ENCODE results near the gene PAK1.

Gene PAK1

GRCh38 chr11:77438487-77438886, 35.4 kb downstream of the PAK1 start:
- TF ChIP-seq, protein P1, sequence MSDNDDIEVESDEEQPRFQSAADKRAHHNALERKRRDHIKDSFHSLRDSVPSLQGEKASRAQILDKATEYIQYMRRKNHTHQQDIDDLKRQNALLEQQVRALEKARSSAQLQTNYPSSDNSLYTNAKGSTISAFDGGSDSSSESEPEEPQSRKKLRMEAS (IDR thresholded peaks at IDR 0.05), result no peak
- no peak for TF ChIP-seq TAF1 (IDR thresholded peaks at IDR 0.05; ENCODE audit: low read depth)
- TF ChIP-seq TEAD4 (IDR thresholded peaks at IDR 0.05), result no peak
- no peak for TF ChIP-seq TCF12 (IDR thresholded peaks at IDR 0.05; ENCODE audit: low read depth)
- TF ChIP-seq RAD21 (IDR thresholded peaks at IDR 0.05; ENCODE audit: low read depth), result no peak
- TF ChIP-seq NFIC (IDR thresholded peaks at IDR 0.05), result no peak

DNA sequence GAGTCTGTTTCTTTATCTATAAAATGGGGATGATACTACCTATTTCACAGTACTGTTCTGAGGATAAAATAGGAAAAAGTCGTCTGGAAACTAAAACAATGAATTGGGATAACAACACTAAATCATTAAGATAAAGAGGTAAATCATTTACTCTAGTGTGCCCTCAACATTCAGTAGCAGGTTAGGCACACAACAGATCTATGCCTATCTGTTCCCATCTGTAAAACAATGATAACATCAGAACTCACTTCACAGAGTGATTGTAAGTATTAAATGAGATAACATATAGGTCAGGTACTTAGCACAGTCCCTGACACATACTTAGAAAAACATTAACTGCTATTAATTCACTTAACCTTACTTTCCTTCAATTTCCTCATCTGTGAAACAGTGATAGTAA, 36.9 kb downstream of the PAK1 start:
- TF ChIP-seq, protein P1 (IDR thresholded peaks at IDR 0.05), result no peak
- TF ChIP-seq EP300 (IDR thresholded peaks at IDR 0.05; ENCODE audit: borderline replicate concordance), result no peak
- no peak for TF ChIP-seq TCF12 (IDR thresholded peaks at IDR 0.05; ENCODE audit: low read depth)
- TF ChIP-seq, protein P2, sequence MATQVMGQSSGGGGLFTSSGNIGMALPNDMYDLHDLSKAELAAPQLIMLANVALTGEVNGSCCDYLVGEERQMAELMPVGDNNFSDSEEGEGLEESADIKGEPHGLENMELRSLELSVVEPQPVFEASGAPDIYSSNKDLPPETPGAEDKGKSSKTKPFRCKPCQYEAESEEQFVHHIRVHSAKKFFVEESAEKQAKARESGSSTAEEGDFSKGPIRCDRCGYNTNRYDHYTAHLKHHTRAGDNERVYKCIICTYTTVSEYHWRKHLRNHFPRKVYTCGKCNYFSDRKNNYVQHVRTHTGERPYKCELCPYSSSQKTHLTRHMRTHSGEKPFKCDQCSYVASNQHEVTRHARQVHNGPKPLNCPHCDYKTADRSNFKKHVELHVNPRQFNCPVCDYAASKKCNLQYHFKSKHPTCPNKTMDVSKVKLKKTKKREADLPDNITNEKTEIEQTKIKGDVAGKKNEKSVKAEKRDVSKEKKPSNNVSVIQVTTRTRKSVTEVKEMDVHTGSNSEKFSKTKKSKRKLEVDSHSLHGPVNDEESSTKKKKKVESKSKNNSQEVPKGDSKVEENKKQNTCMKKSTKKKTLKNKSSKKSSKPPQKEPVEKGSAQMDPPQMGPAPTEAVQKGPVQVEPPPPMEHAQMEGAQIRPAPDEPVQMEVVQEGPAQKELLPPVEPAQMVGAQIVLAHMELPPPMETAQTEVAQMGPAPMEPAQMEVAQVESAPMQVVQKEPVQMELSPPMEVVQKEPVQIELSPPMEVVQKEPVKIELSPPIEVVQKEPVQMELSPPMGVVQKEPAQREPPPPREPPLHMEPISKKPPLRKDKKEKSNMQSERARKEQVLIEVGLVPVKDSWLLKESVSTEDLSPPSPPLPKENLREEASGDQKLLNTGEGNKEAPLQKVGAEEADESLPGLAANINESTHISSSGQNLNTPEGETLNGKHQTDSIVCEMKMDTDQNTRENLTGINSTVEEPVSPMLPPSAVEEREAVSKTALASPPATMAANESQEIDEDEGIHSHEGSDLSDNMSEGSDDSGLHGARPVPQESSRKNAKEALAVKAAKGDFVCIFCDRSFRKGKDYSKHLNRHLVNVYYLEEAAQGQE (IDR thresholded peaks at IDR 0.05; ENCODE audit: low read depth), result no peak

- TF ChIP-seq EGR1 (IDR thresholded peaks at IDR 0.05) (no peak), EP300 (IDR thresholded peaks at IDR 0.05; ENCODE audit: borderline replicate concordance) (no peak), CEBPB (IDR thresholded peaks at IDR 0.05) (no peak), YY1 (IDR thresholded peaks at IDR 0.05; ENCODE audit: low read depth) (no peak), ZBTB7A (IDR thresholded peaks at IDR 0.05; ENCODE audit: low read depth) (no peak)
- TF ChIP-seq, protein P1 (IDR thresholded peaks at IDR 0.05), result no peak
- TF ChIP-seq, protein P3, sequence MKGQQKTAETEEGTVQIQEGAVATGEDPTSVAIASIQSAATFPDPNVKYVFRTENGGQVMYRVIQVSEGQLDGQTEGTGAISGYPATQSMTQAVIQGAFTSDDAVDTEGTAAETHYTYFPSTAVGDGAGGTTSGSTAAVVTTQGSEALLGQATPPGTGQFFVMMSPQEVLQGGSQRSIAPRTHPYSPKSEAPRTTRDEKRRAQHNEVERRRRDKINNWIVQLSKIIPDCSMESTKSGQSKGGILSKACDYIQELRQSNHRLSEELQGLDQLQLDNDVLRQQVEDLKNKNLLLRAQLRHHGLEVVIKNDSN (IDR thresholded peaks at IDR 0.05), result no peak
Observed at GRCh38 chr11:77436506-77436905, 37.4 kb downstream of the PAK1 start.

DNA sequence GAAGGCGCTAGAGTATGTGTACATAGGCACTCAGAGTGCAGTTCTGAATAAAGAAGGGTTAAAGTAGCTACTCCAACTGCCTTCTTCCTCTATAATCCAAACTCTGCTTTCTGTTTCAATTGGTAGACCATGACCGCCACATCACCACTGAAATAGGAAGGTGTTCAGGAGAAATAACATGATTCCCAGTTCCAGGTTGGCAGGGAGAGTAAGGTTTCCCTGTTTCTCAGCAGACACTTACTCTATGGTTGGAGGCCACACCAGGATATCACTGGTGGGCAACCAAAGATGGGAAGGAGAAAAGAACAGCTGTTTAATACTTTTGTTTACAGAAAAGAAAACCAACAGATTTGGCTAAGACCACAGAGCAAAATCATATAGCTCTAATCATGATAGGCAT, 37.9 kb downstream of the PAK1 start:
- TF ChIP-seq EP300 (IDR thresholded peaks at IDR 0.05; ENCODE audit: borderline replicate concordance) (no peak), TAF1 (IDR thresholded peaks at IDR 0.05; ENCODE audit: low read depth) (no peak), CEBPB (IDR thresholded peaks at IDR 0.05) (no peak), FOXM1 (IDR thresholded peaks at IDR 0.05; ENCODE audit: borderline replicate concordance, low read depth) (no peak), RAD21 (IDR thresholded peaks at IDR 0.05; ENCODE audit: low read depth) (no peak), TCF12 (IDR thresholded peaks at IDR 0.05; ENCODE audit: low read depth) (no peak), TEAD4 (IDR thresholded peaks at IDR 0.05) (no peak), EGR1 (IDR thresholded peaks at IDR 0.05) (no peak), YY1 (IDR thresholded peaks at IDR 0.05; ENCODE audit: low read depth) (no peak)
- TF ChIP-seq, protein P1 (IDR thresholded peaks at IDR 0.05), result no peak
- TF ChIP-seq, protein P2 (IDR thresholded peaks at IDR 0.05; ENCODE audit: low read depth), result no peak
- TF ChIP-seq, protein P3 (IDR thresholded peaks at IDR 0.05), result no peak

- TF ChIP-seq, protein P2 (IDR thresholded peaks at IDR 0.05; ENCODE audit: low read depth), result no peak
- TF ChIP-seq NFIC (IDR thresholded peaks at IDR 0.05) (no peak), TAF1 (IDR thresholded peaks at IDR 0.05; ENCODE audit: low read depth) (no peak), RAD21 (IDR thresholded peaks at IDR 0.05; ENCODE audit: low read depth) (no peak), TEAD4 (IDR thresholded peaks at IDR 0.05) (no peak), EP300 (IDR thresholded peaks at IDR 0.05; ENCODE audit: borderline replicate concordance) (no peak), YY1 (IDR thresholded peaks at IDR 0.05; ENCODE audit: low read depth) (no peak), CEBPB (IDR thresholded peaks at IDR 0.05) (no peak), ZBTB7A (IDR thresholded peaks at IDR 0.05; ENCODE audit: low read depth) (no peak), EGR1 (IDR thresholded peaks at IDR 0.05) (no peak), TCF12 (IDR thresholded peaks at IDR 0.05; ENCODE audit: low read depth) (no peak), FOXM1 (IDR thresholded peaks at IDR 0.05; ENCODE audit: borderline replicate concordance, low read depth) (no peak)
- TF ChIP-seq, protein P3 (IDR thresholded peaks at IDR 0.05), result no peak
- TF ChIP-seq, protein P1 (IDR thresholded peaks at IDR 0.05), result no peak
Observed at GRCh38 chr11:77431813-77432212, 42.1 kb downstream of the PAK1 start.
